ENCODE data around the gene PTPRR.
A peak's percentile ranks its signal among the peaks of the same experiment; 100 is the strongest.

The PTPRR gene

DNA sequence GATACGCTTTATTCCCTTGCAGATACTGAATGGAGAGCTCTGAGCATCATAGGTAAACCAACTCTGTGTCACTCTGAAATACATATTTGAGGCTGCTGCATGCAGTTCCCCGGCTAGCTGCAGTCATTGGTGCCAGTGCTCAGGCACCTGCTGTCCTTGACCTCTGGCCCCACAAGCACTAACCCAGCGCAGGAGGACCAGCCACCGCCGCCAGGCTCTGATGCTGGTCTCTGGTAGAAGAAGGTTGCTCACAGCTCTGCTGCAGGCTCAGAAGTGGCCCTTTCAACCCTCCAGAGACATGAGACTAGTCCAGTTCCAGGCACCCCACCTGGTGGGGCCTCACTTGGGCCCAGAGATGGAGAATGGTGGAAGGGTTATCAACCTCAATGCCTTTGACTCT is 248.8 kb downstream of the PTPRR start:
- no peak overlapping the region for H3K4me3 ChIP-seq (replicated peaks; ENCODE audit: low read depth, low read length)
- TF ChIP-seq, protein P1, sequence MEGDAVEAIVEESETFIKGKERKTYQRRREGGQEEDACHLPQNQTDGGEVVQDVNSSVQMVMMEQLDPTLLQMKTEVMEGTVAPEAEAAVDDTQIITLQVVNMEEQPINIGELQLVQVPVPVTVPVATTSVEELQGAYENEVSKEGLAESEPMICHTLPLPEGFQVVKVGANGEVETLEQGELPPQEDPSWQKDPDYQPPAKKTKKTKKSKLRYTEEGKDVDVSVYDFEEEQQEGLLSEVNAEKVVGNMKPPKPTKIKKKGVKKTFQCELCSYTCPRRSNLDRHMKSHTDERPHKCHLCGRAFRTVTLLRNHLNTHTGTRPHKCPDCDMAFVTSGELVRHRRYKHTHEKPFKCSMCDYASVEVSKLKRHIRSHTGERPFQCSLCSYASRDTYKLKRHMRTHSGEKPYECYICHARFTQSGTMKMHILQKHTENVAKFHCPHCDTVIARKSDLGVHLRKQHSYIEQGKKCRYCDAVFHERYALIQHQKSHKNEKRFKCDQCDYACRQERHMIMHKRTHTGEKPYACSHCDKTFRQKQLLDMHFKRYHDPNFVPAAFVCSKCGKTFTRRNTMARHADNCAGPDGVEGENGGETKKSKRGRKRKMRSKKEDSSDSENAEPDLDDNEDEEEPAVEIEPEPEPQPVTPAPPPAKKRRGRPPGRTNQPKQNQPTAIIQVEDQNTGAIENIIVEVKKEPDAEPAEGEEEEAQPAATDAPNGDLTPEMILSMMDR (IDR thresholded peaks at IDR 0.05; ENCODE audit: low read depth, low read length, missing control alignments) = no peak
- DNase-seq (ENCODE audit: extremely low read depth, low read depth) = no peak

DNA sequence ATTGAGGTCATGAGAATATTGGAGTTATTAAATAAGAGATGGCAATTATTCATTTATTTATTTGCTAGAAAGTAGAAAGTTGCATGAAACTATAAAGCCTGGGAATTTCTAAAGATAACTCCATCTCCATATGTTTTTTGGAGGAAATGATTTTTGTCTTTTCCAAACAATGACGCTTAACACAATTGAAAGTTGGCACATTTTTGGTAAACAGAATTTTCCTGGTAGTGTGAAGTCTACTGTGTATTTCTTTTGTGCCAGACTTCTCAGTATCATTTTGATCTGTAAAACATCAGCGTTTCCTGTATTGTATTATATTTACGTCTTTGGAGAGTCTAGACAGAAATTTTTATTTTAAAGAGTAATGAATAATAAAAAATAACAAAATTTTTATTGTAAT is 249.6 kb downstream of the PTPRR start:
- TF ChIP-seq, protein P1 (IDR thresholded peaks at IDR 0.05; ENCODE audit: low read depth, low read length, missing control alignments) = no peak
- H3K4me3 ChIP-seq (replicated peaks; ENCODE audit: low read depth, low read length) = no peak overlapping the region
- no peak for DNase-seq (ENCODE audit: extremely low read depth, low read depth)

DNA sequence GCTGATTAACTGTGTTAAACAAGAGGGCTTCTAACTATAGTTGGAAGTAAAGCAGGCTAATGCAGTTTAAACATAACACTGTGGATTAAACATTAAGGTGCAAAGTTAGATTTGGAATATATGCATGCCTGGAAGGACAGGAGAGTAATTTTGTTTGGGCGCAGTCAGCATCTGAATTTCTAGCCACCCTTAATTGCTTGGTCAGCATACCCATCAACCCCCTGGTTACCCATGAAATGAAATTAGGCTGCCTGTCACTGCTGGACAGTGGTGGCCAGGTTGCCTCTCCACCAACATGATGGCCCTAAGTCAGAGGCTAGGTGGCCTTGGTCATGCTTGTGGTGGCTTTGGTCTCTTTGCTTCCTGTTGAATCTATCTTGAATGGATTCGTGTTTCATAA is 253.3 kb downstream of the PTPRR start:
- TF ChIP-seq, protein P1 (IDR thresholded peaks at IDR 0.05; ENCODE audit: low read depth, low read length, missing control alignments) = no peak
- H3K4me3 ChIP-seq (replicated peaks; ENCODE audit: low read depth, low read length) = no peak overlapping the region
- DNase-seq (ENCODE audit: extremely low read depth, low read depth) = no peak

DNA sequence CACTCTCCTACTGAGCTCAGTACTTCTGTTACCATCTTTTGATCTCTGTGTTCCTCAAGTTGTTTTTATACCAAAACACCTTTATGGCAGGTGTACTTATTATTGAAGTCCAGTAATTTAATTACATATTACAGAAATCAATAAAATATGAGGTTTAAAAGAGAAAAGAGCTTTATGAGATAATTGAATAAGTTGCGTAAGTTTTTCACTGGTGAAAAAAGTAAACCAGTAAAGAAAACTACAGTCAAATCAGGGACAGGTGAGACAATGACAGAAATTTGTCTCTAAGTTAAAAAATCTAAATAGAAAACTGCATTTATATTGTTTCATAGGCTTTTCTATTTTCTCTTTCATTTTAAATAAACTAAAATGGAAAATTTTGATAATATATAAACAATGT is 254.2 kb downstream of the PTPRR start:
- TF ChIP-seq, protein P1 (IDR thresholded peaks at IDR 0.05; ENCODE audit: low read depth, low read length, missing control alignments) = no peak

DNA sequence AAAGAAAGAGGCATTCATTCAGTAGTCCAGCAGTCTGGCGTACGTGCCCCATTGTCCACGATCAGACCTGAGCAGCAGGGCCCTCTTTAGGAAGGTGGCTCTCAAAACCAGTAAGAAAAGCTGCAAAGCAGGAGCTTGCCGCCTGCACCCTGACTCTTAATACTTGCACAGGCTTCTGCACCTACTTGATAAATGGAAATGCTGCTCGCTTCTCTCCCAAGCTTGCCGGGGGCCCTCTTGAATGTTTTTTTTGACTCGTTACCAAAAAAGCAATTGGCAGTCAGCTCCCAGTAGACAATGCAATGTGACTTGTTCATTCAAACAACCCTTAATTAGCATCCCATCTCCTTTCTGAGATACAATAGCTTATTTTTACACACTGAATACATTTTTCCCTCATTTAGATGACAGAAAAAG is 256.1 kb downstream of the PTPRR start:
- no peak for DNase-seq (ENCODE audit: extremely low read depth, low read depth)
- TF ChIP-seq, protein P1 (IDR thresholded peaks at IDR 0.05; ENCODE audit: low read depth, low read length, missing control alignments) = no peak
- no peak overlapping the region for H3K4me3 ChIP-seq (replicated peaks; ENCODE audit: low read depth, low read length)

More for the DNA sequence above, 254.2 kb downstream of the PTPRR start:
- DNase-seq (ENCODE audit: extremely low read depth, low read depth) = no peak
- H3K4me3 ChIP-seq (replicated peaks; ENCODE audit: low read depth, low read length) = no peak overlapping the region

DNA sequence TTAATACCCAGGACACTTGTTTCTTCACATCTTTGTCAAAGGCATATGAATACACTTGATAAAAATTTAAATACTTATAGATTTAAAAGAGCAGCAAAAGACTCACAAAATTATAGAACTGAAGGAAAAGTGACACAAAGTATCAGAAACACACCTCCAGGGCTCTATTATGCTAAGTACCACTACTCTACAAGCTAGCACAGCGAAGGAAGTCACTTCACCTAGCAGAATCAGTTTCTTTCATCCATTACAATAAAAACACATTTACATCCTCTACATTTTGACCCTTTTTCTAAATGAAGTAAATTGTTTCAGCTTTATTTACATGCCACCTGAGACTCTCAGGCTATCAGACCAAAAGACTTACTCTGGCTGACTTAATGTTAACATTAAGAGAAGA is 256.7 kb downstream of the PTPRR start:
- no peak for DNase-seq (ENCODE audit: extremely low read depth, low read depth)
- TF ChIP-seq, protein P1 (IDR thresholded peaks at IDR 0.05; ENCODE audit: low read depth, low read length, missing control alignments) = no peak
- H3K4me3 ChIP-seq (replicated peaks; ENCODE audit: low read depth, low read length) = no peak overlapping the region

DNA sequence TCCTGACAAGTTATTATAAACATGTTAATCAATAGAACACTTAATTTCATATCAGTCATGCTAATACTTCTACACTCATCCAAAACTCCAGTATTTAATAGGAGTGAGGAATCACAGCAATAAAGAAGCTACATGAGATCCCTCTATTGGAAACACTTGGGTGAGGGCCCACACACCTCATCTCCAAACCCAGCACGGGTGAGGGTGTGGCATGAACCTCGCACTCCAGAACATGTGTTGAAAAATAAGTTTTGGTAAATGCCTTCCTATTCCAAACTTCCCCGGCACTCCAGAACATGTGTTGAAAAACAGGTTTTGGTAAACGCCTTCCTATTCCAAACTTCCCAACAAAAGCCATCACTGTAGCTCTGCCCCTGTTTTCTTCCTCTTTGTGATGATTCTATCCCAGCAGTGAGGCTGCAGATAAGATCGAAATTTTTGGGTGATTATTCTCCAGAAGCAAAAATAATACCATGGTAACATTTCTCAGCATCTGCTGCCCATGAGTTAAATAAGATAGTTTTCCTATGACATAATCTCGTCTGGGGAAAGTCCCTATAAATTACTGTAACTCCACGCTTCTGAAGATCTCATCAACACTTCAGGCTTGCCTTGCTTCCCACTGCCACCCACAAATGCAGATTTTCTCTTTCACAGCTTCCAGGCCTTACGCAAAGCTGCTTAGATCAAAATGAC is 258.9 kb downstream of the PTPRR start:
- H3K4me3 ChIP-seq (replicated peaks; ENCODE audit: low read depth, low read length) = no peak overlapping the region
- TF ChIP-seq, protein P1 (IDR thresholded peaks at IDR 0.05; ENCODE audit: low read depth, low read length, missing control alignments) = no peak
- DNase-seq (ENCODE audit: extremely low read depth, low read depth) = peak; percentile 76
